Spleen (tissue), 11 donors: ENCODE data around the gene METAP1D. TPM values are rescaled to one million over a fixed set of nuclear protein-coding genes. Genes with fewer than 3 reads are reported as not detected.

Source experiments
- DNase-seq: peaks from one replicate; pipeline ENCODE4 v3.0.0-alpha.2; 2020
- H3K27ac ChIP-seq, 8 donors: fragments of 200-600 bp; sonication (generic) in 7 of 8; 1 replicate in 4 of 8; 2 replicates in 4 of 8; pipeline versions ENCODE4 v1.5.0 to v1.8.0; 2016 to 2021; ENCODE audit warnings: inconsistent platforms in 4 of 8, mild to moderate bottlenecking in 4 of 8, moderate library complexity in 1 of 8
- H3K27me3 ChIP-seq, 7 donors: fragments of 200-600 bp; sonication (generic) in 6 of 7; replicated peaks in 1 of 7; 1 replicate in 4 of 7; 2 replicates in 3 of 7; pipeline versions ENCODE4 v1.5.0 to v1.8.0; 2016 to 2021; ENCODE audit warnings: inconsistent platforms in 3 of 7, mild to moderate bottlenecking in 1 of 7
- H3K36me3 ChIP-seq, 6 donors: fragments of 200-600 bp; sonication (generic) in 5 of 6; 1 replicate in 4 of 6; 2 replicates in 2 of 6; pipeline versions ENCODE4 v1.5.0 to v1.8.0; 2016 to 2021; ENCODE audit warnings: inconsistent platforms in 2 of 6
- H3K4me1 ChIP-seq, 6 donors: fragments of 200-600 bp; sonication (generic) in 5 of 6; 1 replicate in 3 of 6; 2 replicates in 3 of 6; pipeline versions ENCODE4 v1.5.0 to v1.8.0; 2016 to 2021; ENCODE audit warnings: inconsistent platforms in 3 of 6
- H3K4me3 ChIP-seq, 8 donors: fragments of 200-600 bp; sonication (generic) in 7 of 8; 1 replicate in 4 of 8; 2 replicates in 4 of 8; pipeline versions ENCODE4 v1.5.0 to v1.8.0; 2016 to 2021; ENCODE audit warnings: inconsistent platforms in 4 of 8, mild to moderate bottlenecking in 4 of 8, moderate library complexity in 2 of 8
- H3K9me3 ChIP-seq, 8 donors: fragments of 200-600 bp; sonication (generic) in 7 of 8; 1 replicate in 4 of 8; 2 replicates in 4 of 8; pipeline versions ENCODE4 v1.5.0 to v1.8.0; 2016 to 2021; ENCODE audit warnings: inconsistent platforms in 4 of 8
- CTCF ChIP-seq, 11 experiments: fragments of 200-600 bp in 7 of 11; fragments of 450-650 bp in 4 of 11; sonication (generic) in 4 of 11; IDR thresholded peaks in 8 of 11; conservative IDR thresholded peaks in 3 of 11; 1 replicate in 7 of 11; 2 replicates in 4 of 11; pipeline versions ENCODE4 v1.4.0 to v1.8.0; 2016 to 2021; ENCODE audit warnings: antibody characterized with exemption in 11 of 11, inconsistent platforms in 4 of 11, mild to moderate bottlenecking in 1 of 11
- POLR2A ChIP-seq, 3 donors: fragments of 450-650 bp; IDR thresholded peaks; one replicate each; pipeline ENCODE4 v1.5.1; 2017; ENCODE audit warnings: antibody characterized with exemption in 3 of 3, mild to moderate bottlenecking in 1 of 3
- POLR2AphosphoS5 ChIP-seq, 3 donors: sonication (generic); formaldehyde crosslinking; IDR thresholded peaks; one replicate each; pipeline ENCODE4 v1.5.1; 2017; ENCODE audit warnings: antibody characterized with exemption in 3 of 3
- WGBS, 5 donors: extraction: QIAGEN DNeasy Blood & Tissue Kit in 3 of 5; methylation state at CpG; one replicate each; pipeline versions ENCODE4 v1.1.5 to v1.1.7; 2013 to 2018; 5-methylcytosine and 5-hydroxymethylcytosine counted together
- intact Hi-C: fragments of 100-400 bp; cut with DNase I; formaldehyde crosslinking; loops from one replicate; pipeline ENCODE4 v1.15.0; 2023; ENCODE audit warnings: low total_unique reads
- polyA plus RNA-seq, 3 donors: library from polyadenylated mRNA; stranded (reverse); fragments of 200-250 nt; gene quantifications; one replicate each; pipeline ENCODE4 v1.2.1, GENCODE V29; 2013
- total RNA-seq, 7 donors: library from RNA; depleted of rRNA in 3 of 7; stranded (reverse); fragments of >200 nt in 3 of 7; fragmentation: NEBNext Ultra II Directional in 4 of 7; extraction: Animal tissue kit (Norgen Biotek cat#: 25700) in 4 of 7; gene quantifications; one replicate each; pipeline versions ENCODE4 v1.1.0 to v1.2.1, GENCODE V29; 2016 to 2021
- donor health status: healthy with polysubstance abuse.
- donor health status: DM: no; HTN: no; CAD: no; lungs with moderate emphysema.
- donor health status: DM: no; HTN: no; CAD: no.
- donor health status: Bipolar disorder and iron deficiency.
- donor health status: healthy.
- donor health status: DM: no; HTN: no; CAD: no.
- donor health status: DM: yes; HTN: yes; CAD: no.

Gene METAP1D
- total and polyA plus RNA-seq, 10 donors: 4.9 to 11.9 (median 8.0) TPM

GRCh38 chr2:172049567-172050120, 49.9 kb downstream of the METAP1D start:
- no peak overlapping the region for H3K27ac ChIP-seq
- H3K36me3 ChIP-seq: no peaks in the 10 kb centered on the region
- DNase-seq: no peak
- TF ChIP-seq POLR2A (IDR thresholded peaks at IDR 0.05): no peak
- TF ChIP-seq CTCF (IDR thresholded peaks at IDR 0.05 in 8 of 11, conservative IDR thresholded peaks at IDR 0.05 in 3 of 11): no peak
- no peak for TF ChIP-seq POLR2AphosphoS5 (IDR thresholded peaks at IDR 0.05)
- intact Hi-C loops: no loop called here
- no peaks in the 10 kb centered on the region for H3K27me3 ChIP-seq
- no peaks in the 10 kb centered on the region for H3K9me3 ChIP-seq
- H3K4me1 ChIP-seq: peaks cover 0 to 5% (median 0%) of the 10 kb centered on the region in 6 donors
- WGBS, 5 donors: 92 to 99% (median 95%) methylated on average over 2 of the region's 2 CpGs
- no peak overlapping the region for H3K4me3 ChIP-seq

- H3K9me3 ChIP-seq: no peaks in the 10 kb centered on the region
- no peak for TF ChIP-seq POLR2AphosphoS5 (IDR thresholded peaks at IDR 0.05)
- no peak for TF ChIP-seq CTCF (IDR thresholded peaks at IDR 0.05 in 8 of 11, conservative IDR thresholded peaks at IDR 0.05 in 3 of 11)
- TF ChIP-seq POLR2A (IDR thresholded peaks at IDR 0.05): no peak
- H3K27ac ChIP-seq: no peak overlapping the region
- intact Hi-C loops: no loop called here
- 76 to 88% (median 84%) methylated on average over 1 of the region's 1 CpG for WGBS, 5 donors
- no peaks in the 10 kb centered on the region for H3K27me3 ChIP-seq
- no peak overlapping the region for H3K4me3 ChIP-seq
- peaks cover 0 to 5% (median 0%) of the 10 kb centered on the region in 6 donors for H3K4me1 ChIP-seq
- DNase-seq: no peak
- no peaks in the 10 kb centered on the region for H3K36me3 ChIP-seq
Observed at GRCh38 chr2:172050479-172051125, 50.8 kb downstream of the METAP1D start.

GRCh38 chr2:172052000-172052983, 52.5 kb downstream of the METAP1D start:
- DNase-seq: no peak
- Histone ChIP-seq H3K4me3 (no peak overlapping the region), H3K4me1 (peaks cover 0 to 5% (median 0%) of the 10 kb centered on the region in 6 donors), H3K9me3 (no peaks in the 10 kb centered on the region), H3K27me3 (no peaks in the 10 kb centered on the region), H3K36me3 (no peaks in the 10 kb centered on the region), H3K27ac (no peak overlapping the region)
- WGBS, 5 donors: 49 to 61% (median 52%) methylated on average over 4 of the region's 4 CpGs
- intact Hi-C loops: no loop called here
- TF ChIP-seq POLR2A (IDR thresholded peaks at IDR 0.05): no peak
- TF ChIP-seq POLR2AphosphoS5 (IDR thresholded peaks at IDR 0.05): no peak
- no peak for TF ChIP-seq CTCF (IDR thresholded peaks at IDR 0.05 in 8 of 11, conservative IDR thresholded peaks at IDR 0.05 in 3 of 11)
